ENCODE data around the gene SH3GL2. TPM values are rescaled to one million over a fixed set of nuclear protein-coding genes. Genes with fewer than 3 reads are reported as not detected.

Gene SH3GL2
- total RNA-seq, 1 donor from 2014 or later = not detected

DNA sequence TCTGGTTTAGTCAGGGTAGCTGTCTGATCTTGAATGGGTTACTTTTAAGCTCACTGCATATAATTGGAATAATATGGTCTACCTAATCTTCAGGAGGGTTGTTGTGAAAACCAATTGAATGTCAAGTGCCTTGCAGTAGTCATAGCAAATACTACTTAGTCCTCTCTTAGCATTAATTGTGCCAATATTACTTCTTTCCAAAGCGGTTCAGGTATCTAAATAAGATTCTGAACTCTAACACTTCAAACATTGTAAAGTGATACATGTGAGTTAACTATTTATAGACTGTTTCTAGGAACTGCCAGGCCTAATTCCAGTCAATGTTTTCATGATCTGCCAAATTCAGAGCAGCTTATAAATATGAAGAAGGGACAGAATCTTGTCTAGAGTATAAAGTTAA lies 140.2 kb downstream of the SH3GL2 start:
- H3K4me3 Mint-ChIP-seq = no peak overlapping the region

DNA sequence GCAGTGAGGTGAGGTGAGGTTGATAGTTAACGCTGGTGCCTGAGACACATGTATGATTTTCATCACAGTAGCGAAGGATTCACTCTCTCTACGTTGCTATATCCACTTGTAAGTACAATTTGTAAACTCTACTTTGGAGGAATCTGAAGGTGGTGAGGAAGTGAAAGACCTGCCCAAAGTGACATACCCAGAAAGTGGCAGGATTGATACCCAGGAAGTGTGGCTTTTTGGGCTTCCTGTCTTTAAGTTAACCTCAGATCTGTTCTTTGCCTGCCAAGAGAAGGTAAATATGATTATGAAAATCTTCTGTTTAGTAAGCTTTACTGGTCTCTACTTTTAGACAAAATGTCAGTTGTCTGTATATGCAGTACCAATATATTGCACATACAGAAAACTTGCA lies 143.1 kb downstream of the SH3GL2 start:
- TF ChIP-seq, protein P1, sequence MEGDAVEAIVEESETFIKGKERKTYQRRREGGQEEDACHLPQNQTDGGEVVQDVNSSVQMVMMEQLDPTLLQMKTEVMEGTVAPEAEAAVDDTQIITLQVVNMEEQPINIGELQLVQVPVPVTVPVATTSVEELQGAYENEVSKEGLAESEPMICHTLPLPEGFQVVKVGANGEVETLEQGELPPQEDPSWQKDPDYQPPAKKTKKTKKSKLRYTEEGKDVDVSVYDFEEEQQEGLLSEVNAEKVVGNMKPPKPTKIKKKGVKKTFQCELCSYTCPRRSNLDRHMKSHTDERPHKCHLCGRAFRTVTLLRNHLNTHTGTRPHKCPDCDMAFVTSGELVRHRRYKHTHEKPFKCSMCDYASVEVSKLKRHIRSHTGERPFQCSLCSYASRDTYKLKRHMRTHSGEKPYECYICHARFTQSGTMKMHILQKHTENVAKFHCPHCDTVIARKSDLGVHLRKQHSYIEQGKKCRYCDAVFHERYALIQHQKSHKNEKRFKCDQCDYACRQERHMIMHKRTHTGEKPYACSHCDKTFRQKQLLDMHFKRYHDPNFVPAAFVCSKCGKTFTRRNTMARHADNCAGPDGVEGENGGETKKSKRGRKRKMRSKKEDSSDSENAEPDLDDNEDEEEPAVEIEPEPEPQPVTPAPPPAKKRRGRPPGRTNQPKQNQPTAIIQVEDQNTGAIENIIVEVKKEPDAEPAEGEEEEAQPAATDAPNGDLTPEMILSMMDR (IDR thresholded peaks at IDR 0.05) = no peak
- DNase-seq (no peak), ATAC-seq (ENCODE audit: low read depth) (no peak)
- peaks cover 10% of the 10 kb centered on the region for H3K9me3 Mint-ChIP-seq
- H3K27ac Mint-ChIP-seq = no peak overlapping the region
- no peak overlapping the region for H3K4me3 Mint-ChIP-seq
- no peaks in the 10 kb centered on the region for H3K4me1 Mint-ChIP-seq
- intact Hi-C loops (cut with micrococcal nuclease) = no loop called here
- CTCF ChIA-PET = no interaction called here
- no peaks in the 10 kb centered on the region for H3K27me3 Mint-ChIP-seq
- POLR2A ChIA-PET = no interaction called here
- H3K36me3 Mint-ChIP-seq (ENCODE audit: low read depth) = no peaks in the 10 kb centered on the region

More for the DNA sequence above, 140.2 kb downstream of the SH3GL2 start:
- no peaks in the 10 kb centered on the region for H3K27me3 Mint-ChIP-seq
- peaks cover 3% of the 10 kb centered on the region for H3K9me3 Mint-ChIP-seq
- no peak for DNase-seq
- intact Hi-C loops (cut with micrococcal nuclease) = no loop called here
- no peak overlapping the region for H3K27ac Mint-ChIP-seq
- H3K4me1 Mint-ChIP-seq = no peaks in the 10 kb centered on the region
- TF ChIP-seq, protein P1 (IDR thresholded peaks at IDR 0.05) = no peak
- POLR2A ChIA-PET = no interaction called here
- no peak for ATAC-seq (ENCODE audit: low read depth)
- H3K36me3 Mint-ChIP-seq (ENCODE audit: low read depth) = no peaks in the 10 kb centered on the region
- CTCF ChIA-PET = no interaction called here

DNA sequence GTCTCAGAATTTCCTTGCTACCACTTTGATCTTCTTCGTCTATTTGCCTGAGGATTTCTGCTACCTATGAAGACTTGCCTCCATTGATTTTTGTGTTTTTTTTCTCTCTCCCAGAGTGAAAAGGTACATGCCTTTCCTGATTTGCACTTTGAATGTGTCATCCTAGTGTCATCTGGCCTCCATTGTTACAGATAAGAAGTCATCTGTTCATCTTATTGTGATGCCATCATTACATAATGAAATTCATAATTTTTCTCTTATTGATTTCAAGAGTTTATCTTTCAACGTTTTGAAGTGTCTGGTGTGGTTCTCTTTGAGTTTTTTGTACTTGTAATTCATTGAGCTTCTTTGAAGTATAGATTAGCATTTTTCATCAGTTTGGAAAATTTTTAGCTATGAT lies 144.8 kb downstream of the SH3GL2 start:
- TF ChIP-seq, protein P1 (IDR thresholded peaks at IDR 0.05) = no peak
- DNase-seq (no peak), ATAC-seq (ENCODE audit: low read depth) (no peak)
- H3K4me3 Mint-ChIP-seq = no peak overlapping the region
- H3K27me3 Mint-ChIP-seq = no peaks in the 10 kb centered on the region
- H3K9me3 Mint-ChIP-seq = peaks cover 13% of the 10 kb centered on the region
- POLR2A ChIA-PET = no interaction called here
- H3K27ac Mint-ChIP-seq = no peak overlapping the region
- H3K36me3 Mint-ChIP-seq (ENCODE audit: low read depth) = no peaks in the 10 kb centered on the region
- intact Hi-C loops (cut with micrococcal nuclease) = no loop called here
- H3K4me1 Mint-ChIP-seq = no peaks in the 10 kb centered on the region
- CTCF ChIA-PET = no interaction called here

DNA sequence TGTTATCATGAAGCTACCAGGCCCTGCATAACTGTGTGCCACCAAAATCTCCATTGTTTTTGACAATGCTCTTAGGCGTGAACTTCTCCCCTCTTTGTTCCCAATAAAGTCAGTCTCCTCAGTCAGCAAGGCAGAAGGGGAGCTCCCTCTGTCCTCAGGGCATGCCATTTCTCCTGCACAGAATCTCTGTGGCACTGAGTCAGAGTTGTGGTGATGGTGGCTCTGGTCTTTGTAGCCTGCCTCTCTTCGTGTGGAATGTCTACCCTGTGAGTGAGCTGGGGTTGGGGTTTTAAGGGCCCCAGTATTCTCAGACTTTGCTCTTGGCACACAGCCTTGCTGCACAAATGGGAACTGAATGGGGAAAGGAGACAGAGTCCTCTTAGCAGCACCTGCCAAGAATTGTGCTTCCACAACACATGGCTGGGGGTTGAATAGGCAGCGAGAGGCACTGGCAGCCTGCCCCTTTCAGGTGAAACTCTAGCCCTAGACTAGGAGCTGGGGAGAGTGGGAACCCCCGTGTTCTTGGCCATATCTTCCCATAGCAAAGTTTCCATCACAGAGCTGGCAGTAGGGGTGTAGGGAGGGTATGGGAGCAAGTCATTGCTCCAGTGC lies 146.6 kb downstream of the SH3GL2 start:
- Mint-ChIP-seq H3K4me1 (no peaks in the 10 kb centered on the region), H3K27me3 (no peaks in the 10 kb centered on the region), H3K27ac (no peak overlapping the region), H3K36me3 (ENCODE audit: low read depth) (no peaks in the 10 kb centered on the region), H3K4me3 (no peak overlapping the region), H3K9me3 (peaks cover 23% of the 10 kb centered on the region)
- DNase-seq = no peak
- intact Hi-C loops (cut with micrococcal nuclease) = no loop called here
- TF ChIP-seq, protein P1 (IDR thresholded peaks at IDR 0.05) = no peak
- ChIA-PET POLR2A (no interaction called here), CTCF (no interaction called here)
- ATAC-seq (ENCODE audit: low read depth) = no peak

DNA sequence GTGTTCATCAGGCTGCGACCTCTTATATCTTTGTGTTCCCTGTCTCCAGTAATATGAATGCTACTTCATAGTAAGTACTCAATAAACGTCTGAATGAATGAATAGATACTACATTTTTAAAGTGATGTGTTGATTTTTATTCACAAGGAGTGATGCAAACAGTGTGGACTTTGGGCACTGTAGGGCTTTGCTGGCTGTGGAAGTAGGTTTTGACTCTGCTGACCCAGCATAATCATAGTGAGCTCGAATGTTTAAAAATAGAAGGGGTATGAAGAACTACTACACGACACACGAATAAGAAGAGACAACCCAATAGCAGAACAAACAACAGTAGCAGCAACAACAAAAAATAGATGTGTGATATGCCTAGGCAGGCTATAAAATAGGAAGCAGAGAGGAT lies 147.4 kb downstream of the SH3GL2 start:
- Mint-ChIP-seq H3K4me3 (no peak overlapping the region), H3K36me3 (ENCODE audit: low read depth) (no peaks in the 10 kb centered on the region), H3K27ac (no peak overlapping the region), H3K9me3 (peaks cover 23% of the 10 kb centered on the region), H3K27me3 (no peaks in the 10 kb centered on the region), H3K4me1 (no peaks in the 10 kb centered on the region)
- ChIA-PET CTCF (no interaction called here), POLR2A (no interaction called here)
- no peak for ATAC-seq (ENCODE audit: low read depth)
- DNase-seq = no peak
- intact Hi-C loops (cut with micrococcal nuclease) = no loop called here
- TF ChIP-seq, protein P1 (IDR thresholded peaks at IDR 0.05) = no peak
